Ammon's horn (tissue), 1 donor: ENCODE data around the gene XAB2.

Experiments used
- DNase-seq: peaks from one replicate; pipeline ENCODE4 v3.0.0-alpha.2; 2016; ENCODE audit warnings: low spot score

Gene XAB2

DNA sequence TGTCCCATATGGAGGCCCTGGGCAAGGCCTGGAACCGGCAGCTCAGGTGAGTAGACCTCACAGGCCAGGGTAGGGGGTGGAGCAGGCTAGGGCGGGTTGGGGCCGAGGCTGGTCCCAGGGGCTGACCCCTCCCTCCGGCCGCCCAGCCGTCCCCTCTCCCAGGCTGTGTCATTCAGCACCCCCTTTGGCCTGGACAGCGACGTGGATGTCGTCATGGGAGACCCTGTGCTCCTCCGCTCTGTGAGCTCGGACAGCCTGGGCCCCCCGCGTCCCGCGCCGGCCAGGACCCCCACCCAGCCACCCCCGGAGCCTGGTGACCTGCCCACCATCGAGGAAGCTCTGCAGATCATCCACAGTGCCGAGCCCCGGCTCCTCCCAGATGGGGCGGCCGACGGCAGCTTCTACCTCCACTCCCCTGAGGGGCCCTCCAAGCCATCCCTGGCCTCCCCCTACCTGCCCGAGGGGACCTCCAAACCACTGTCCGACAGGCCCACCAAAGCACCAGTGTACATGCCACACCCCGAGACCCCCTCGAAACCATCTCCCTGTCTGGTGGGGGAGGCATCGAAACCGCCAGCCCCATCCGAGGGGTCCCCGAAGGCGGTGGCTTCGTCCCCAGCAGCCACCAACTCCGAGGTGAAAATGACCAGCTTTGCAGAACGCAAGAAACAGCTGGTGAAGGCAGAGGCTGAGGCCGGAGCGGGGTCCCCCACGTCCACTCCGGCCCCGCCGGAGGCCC lies 17.6 kb downstream of the XAB2 start:
- DNase-seq = no peak

DNA sequence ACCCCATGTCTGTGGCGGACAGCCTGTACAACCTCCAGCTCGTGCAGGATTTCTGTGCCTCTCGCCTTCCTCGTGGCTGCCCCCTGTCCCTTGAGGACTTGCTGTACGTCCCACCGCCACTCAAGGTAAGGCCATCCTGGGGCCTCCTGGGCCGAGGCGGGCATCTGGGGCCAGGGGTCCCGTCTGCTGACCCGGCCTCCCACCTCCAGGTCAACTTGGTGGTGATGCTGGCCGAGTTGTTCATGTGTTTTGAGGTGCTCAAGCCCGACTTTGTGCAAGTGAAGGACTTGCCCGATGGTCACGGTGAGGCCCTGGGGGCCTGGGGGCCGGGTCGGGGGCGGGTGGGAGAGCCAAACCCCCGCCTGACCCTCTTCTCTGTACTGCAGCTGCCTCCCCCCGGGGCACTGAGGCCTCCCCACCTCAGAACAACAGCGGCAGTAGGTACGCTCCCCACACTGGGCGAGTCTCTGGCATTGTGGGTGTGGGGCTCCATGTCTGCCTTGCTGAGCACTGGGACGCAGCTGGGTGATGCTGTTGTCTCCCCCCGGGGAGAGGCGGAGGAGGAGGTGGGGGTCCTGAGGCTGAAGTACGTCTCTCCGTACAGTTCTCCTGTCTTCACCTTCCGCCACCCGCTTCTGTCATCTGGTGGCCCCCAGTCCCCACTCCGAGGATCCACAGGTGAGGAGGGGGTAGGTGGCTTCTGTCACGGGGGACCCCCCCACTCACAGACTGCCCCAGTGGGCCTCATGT lies 18.7 kb downstream of the XAB2 start:
- no peak for DNase-seq

DNA sequence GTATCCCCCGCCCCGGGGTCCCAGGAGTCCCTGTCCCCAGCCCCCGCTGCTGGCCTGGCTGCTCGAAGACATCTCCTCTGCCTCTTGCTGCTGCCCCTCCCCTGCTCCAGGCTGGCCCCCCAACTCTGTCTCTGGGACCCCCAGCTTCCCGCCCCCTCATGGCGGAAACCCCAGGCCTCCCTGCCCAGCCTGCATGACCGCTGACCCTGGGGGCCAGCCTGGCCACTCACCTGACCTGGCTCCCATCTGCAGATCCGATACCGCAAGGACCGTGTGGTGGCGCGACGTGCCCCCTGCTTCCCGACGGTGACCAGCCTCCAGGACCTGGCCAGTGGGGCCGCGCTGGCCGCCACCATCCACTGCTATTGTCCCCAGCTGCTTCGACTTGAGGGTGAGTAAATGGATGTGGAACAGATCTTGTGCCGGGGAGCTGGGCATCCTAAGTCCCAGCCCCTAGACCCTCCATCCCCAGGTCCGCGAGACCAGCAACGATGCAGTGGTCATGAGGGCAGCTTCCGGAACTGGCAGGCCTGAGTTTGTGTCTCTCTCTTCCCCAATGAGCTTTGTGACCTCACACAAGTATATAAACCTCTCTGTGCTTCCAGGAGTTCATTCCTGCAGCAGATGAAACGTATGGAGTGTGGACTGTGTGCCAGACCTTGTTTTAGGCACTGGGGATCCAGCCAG lies 21.3 kb downstream of the XAB2 start:
- no peak for DNase-seq

- no peak for DNase-seq
Observed at GRCh38 chr19:7607212-7607873, 22.0 kb downstream of the XAB2 start.

DNA sequence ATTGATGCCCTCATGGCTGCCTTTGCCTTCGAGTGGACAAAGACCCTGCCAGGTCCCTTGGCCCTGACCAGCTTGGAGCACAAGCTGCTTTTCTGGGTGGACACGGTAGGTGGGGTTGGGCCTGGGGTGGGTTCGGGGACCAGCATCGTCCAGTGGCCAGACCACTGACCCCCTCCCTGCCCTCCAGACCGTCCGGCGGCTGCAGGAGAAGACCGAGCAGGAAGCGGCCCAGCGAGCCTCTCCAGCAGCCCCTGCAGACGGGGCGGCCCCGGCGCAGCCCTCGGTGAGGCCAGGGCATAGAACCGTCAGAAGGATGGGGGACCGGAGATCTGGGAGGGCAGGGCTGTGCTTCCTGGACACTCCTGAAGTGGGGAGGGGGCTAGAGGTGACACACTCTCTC lies 23.1 kb downstream of the XAB2 start:
- DNase-seq = no peak

- DNase-seq = no peak
Observed at GRCh38 chr19:7605490-7606222, 23.7 kb downstream of the XAB2 start.

DNA sequence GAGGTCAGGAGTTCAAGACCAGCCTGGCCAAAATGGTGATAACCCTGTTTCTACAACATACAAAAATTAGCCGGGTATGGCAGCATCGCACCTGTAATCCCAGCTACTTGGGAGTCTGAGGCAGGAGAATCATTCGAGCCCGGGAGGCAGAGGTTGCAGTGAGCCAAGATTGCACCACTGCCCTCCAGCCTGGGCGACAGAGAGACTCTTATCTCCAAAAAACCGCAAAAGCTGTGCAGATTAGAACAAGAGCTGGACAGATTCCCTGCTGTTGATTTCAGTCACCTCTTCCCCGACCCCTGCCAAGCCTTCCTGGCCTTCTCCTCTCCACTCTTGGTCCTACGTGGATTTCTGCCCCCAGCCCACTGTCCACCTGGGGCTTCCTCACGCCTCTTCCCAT lies 25.4 kb downstream of the XAB2 start:
- DNase-seq = no peak

GRCh38 chr19:7602935-7603497 lies 26.3 kb downstream of the XAB2 start:
- no peak for DNase-seq

DNA sequence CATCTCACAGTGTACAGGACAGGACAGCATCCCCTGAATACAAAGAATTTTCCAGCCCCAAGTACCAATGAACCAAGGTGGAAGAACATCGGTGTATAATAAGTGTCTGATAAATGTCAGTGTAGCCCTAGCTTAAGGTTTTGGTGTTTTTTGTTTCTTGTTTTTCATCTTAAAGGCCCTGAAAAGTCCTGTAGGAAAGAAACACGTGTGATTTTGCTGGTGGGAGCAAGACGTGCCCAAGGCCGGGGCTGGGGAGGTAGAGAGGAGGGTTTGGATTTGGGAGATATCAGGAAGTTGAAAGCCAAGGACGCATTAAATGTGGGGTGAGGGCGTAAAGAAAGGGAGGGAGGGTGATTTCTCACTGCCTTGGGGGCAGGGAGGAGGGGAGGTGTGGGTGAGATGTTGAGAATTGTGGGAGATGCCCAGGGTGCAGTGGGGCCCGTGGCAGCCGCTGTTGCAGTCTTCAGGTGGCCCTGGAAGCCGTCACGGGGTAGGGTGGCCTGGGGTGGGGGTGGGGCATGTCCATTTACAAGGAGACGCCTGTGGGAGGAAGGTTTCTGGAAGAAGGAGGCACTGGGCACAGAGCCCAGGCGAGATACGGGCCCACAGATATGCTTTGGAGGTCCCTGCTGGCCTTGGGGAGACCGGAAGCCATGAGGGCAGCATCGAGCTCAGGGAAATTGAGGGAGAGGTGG lies 27.0 kb downstream of the XAB2 start:
- no peak for DNase-seq

- DNase-seq = no peak
Observed at GRCh38 chr19:7600721-7601120, 28.6 kb downstream of the XAB2 start.

DNA sequence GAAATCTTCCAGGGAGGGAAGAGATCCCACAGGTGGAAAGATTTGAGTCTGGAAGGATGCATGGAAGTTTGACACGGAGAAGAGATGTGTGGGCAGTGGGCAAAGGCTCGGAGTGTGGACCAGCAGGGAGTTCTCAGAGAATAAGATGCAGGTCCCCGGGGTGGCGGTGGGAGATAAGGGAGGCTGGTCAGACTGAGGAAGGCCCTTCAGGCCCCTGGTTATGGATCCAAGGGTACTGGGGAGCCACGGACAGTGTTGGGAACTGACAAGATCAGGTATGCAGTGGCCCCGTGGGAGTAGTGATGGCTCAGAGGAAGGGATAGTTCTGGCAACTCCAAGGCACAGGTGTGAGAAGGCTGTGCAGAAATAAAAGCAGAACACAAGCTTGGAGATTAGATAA lies 31.2 kb downstream of the XAB2 start:
- no peak for DNase-seq

GRCh38 chr19:7597689-7598088 lies 31.7 kb downstream of the XAB2 start:
- no peak for DNase-seq

DNA sequence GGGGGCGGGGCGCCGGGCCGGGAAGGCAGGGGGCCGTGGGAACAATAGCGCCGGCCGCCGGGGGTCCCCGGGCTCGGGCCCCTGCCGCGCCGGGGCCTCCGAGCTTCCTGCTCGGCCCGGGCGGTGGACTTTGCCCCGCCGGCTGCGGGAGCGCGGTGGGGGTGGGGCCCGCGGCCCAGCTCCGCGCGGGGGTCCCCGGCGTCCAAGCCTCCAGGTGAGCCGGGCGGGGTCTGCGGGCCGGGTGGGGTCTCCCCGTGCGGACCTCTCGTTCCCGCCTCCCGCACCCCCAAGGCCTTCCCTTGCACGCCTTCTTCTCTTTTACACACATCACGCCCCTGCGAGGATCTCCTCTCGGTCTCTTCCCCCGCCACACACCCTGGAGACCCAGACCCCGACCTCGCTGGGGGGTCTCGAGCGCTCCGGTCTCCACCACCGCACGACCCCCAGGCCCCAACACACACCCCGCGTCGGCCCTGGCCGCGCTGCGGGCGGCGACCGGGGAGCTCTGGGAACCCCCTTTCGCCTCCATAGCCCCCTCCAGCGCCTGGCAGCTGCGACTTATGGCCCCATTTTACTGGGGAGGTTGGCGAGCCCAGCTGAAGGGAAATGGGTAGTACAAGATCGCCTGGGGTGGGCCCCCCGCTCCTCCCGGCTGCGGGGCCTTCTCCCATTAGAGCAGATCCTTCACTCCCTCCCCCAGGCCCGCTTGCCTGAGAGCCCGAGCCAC lies 33.0 kb downstream of the XAB2 start:
- DNase-seq = no peak

DNA sequence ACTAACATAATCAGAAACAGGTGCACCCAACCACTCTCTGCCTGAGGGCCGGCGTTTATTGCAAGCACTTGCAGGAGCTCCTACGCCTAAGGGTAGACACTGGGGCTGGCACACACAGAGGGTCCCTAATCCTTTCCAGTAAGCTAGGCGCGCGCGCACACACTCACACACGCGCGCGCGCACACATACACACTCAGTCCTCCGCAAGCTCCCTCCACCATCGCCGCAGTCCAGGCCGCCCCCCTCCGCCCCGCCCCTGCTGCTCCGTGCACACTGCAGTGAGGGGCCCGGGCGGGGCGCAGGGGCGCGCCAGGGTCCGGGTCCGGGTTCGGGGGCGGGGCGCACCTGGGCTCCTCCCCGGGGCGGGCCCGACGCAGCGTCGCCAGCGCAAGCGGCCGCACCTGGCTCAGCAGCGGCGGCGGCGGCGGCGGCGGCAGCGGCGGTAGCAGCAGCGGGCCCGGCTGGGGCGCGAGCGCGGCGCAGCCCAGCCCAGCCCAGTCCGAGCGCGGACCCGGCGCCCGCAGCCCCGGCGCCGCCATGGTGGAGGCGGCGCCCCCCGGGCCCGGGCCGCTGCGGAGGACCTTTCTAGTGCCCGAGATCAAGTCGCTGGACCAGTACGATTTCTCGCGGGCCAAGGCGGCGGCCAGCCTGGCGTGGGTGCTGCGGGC lies 33.7 kb downstream of the XAB2 start, which contains the start of gene CAMSAP3:
CAMSAP3 (plus strand) TSS at position 398 of the 668 bp plus-strand sequence; CDS start at position 538, 140 bp downstream.
- DNase-seq = peak; percentile 24

- DNase-seq = no peak
Observed at GRCh38 chr19:7590256-7590655, 39.1 kb downstream of the XAB2 start.

DNA sequence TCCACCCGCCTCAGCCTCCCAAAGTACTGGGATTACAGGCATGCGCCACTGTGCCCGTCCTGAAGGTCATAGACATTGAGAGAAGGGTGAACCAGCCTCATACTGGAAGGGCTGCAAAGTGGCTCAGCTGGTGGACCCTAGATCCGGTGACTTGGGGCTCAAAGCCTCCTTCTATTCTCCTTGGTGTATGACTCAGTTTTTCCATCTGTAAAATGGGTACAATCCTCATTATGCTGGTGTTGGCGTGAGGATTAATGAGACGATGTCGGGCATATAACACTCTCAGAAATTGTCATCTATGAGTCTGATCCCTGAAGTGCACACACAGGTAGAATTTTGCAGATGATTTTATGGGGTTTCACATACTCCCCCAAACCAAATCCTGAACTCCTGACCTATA lies 39.5 kb downstream of the XAB2 start:
- no peak for DNase-seq

GRCh38 chr19:7582446-7582845 lies 46.9 kb downstream of the XAB2 start:
- DNase-seq = no peak

DNA sequence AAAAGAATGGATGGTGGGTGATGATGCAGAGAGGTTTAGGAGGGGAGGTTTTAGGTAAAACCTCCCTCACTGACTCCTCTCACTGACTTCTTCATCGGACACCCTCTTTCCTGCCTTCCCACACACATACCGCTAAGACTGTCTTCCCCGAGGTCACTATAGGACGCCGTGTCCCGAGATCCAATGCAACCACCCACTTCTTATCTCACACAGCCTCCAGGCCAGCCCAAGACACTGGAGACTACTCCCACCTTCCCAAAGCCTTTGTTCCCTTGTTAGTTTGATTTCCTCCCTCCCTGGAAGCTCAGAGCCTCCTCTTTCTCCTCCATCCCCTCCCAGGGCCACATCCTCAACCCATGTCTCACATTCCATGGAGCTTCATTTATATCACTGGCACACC lies 50.2 kb downstream of the XAB2 start:
- DNase-seq = no peak

GRCh38 chr19:7578127-7578526 lies 51.2 kb downstream of the XAB2 start:
- DNase-seq = no peak
